WTC11 (cell line): ENCODE data around the gene BANF2.

ENCODE experiments used
- AFF4 ChIP-seq: sonication (generic); formaldehyde crosslinking; IDR thresholded peaks from 2 replicates; pipeline ENCODE4 v1.8.1; 2023; ENCODE audit warnings: mild to moderate bottlenecking, missing genetic modification reagents, borderline replicate concordance
- ATF1 ChIP-seq: sonication (generic); formaldehyde crosslinking; IDR thresholded peaks from 2 replicates; pipeline ENCODE4 v1.8.1; 2023; ENCODE audit warnings: mild to moderate bottlenecking, moderate library complexity, missing genetic modification reagents
- CDX4 ChIP-seq: fragments of 250-450 bp; sonication (Bioruptor Pico); IDR thresholded peaks from 2 replicates; pipeline ENCODE4 v1.9.0; 2021; ENCODE audit warnings: moderate library complexity, mild to moderate bottlenecking, inconsistent platforms, borderline replicate concordance
- CTCF ChIP-seq: fragments of 200-600 bp; IDR thresholded peaks from 2 replicates; pipeline ENCODE4 v1.8.0; 2022; ENCODE audit warnings: antibody characterized with exemption
- FOXP4 ChIP-seq: sonication (generic); formaldehyde crosslinking; IDR thresholded peaks from 2 replicates; pipeline ENCODE4 v1.8.0; 2022; ENCODE audit warnings: mild to moderate bottlenecking, missing genetic modification reagents
- NR2C2 ChIP-seq: sonication (generic); formaldehyde crosslinking; IDR thresholded peaks from 2 replicates; pipeline ENCODE4 v1.8.0; 2022; ENCODE audit warnings: mild to moderate bottlenecking, missing genetic modification reagents
- PREB ChIP-seq: sonication (generic); formaldehyde crosslinking; IDR thresholded peaks from 2 replicates; pipeline ENCODE4 v1.8.1; 2022; ENCODE audit warnings: mild to moderate bottlenecking, missing genetic modification reagents, moderate library complexity, borderline replicate concordance
- RELA ChIP-seq: sonication (generic); formaldehyde crosslinking; IDR thresholded peaks from 2 replicates; pipeline ENCODE4 v1.8.1; 2022; ENCODE audit warnings: missing genetic modification reagents, mild to moderate bottlenecking, borderline replicate concordance
- SMAD4 ChIP-seq: sonication (generic); formaldehyde crosslinking; IDR thresholded peaks from 2 replicates; pipeline ENCODE4 v1.8.0; 2022; ENCODE audit warnings: mild to moderate bottlenecking, missing genetic modification reagents
- USF1 ChIP-seq: sonication (generic); formaldehyde crosslinking; IDR thresholded peaks from 2 replicates; pipeline ENCODE4 v1.8.0; 2022; ENCODE audit warnings: mild to moderate bottlenecking, missing genetic modification reagents
- ZNF121 ChIP-seq: sonication (generic); formaldehyde crosslinking; IDR thresholded peaks from 2 replicates; pipeline ENCODE4 v1.8.0; 2023; ENCODE audit warnings: missing genetic modification reagents
- ZNF138 ChIP-seq: sonication (generic); formaldehyde crosslinking; conservative IDR thresholded peaks from 2 replicates; pipeline ENCODE4 v1.8.1; 2022; ENCODE audit warnings: mild to moderate bottlenecking, moderate library complexity, missing genetic modification reagents

GRCh38 chr20:17654649-17655285, 45.0 kb upstream of the BANF2 start:
- peak; percentile 77 for TF ChIP-seq CTCF
- TF ChIP-seq RELA (CRISPR knock-in tag) = no peak
- no peak for TF ChIP-seq ZNF121
- TF ChIP-seq PREB (CRISPR knock-in tag) = no peak
- no peak for TF ChIP-seq USF1
- no peak for TF ChIP-seq ATF1 (CRISPR knock-in tag)
- no peak for TF ChIP-seq ZNF138 (CRISPR knock-in tag)
- no peak for TF ChIP-seq CDX4 (CRISPR knock-in tag)
- no peak for TF ChIP-seq AFF4 (CRISPR knock-in tag)
- no peak for TF ChIP-seq NR2C2 (CRISPR knock-in tag)
- no peak for TF ChIP-seq SMAD4 (CRISPR knock-in tag)
- no peak for TF ChIP-seq FOXP4 (CRISPR knock-in tag)
